ENCODE results near the gene SIAE. TPM values are rescaled to one million over a fixed set of nuclear protein-coding genes. Genes with fewer than 3 reads are reported as not detected.

Gene SIAE
- total and polyA plus RNA-seq, 2 of the 8 experiments (the other 6 are each of a cell fraction or from before 2014, with no cell fraction given): 2.3 to 3.7 TPM

GRCh38 chr11:124670732-124671131, 2.8 kb downstream of the SIAE start (continued):
- TF ChIP-seq CHD7 (IDR thresholded peaks at IDR 0.05; ENCODE audit: insufficient replicate concordance, low read length) (no peak), MAFK (IDR thresholded peaks at IDR 0.05; ENCODE audit: low read depth, low read length) (no peak), POU5F1 (IDR thresholded peaks at IDR 0.05; ENCODE audit: low read depth, low read length) (no peak)
